Glutamatergic neuron (in vitro differentiated cells): ENCODE results near the gene TBX18. TPM values are rescaled to one million over a fixed set of nuclear protein-coding genes. Genes with fewer than 3 reads are reported as not detected.

ENCODE experiments used
- DNase-seq: peaks from one replicate; pipeline ENCODE4 v3.0.0; 2022
- H3K27ac Mint-ChIP-seq: one replicate; pipeline ENCODE4 v1.8.0; 2020; ENCODE audit warnings: mild to moderate bottlenecking, mixed read lengths, inconsistent platforms; ENCODE audit not compliant: unreplicated experiment
- H3K27me3 Mint-ChIP-seq: one replicate; pipeline ENCODE4 v1.8.0; 2020; ENCODE audit warnings: mild to moderate bottlenecking, moderate library complexity, mixed read lengths, inconsistent platforms; ENCODE audit not compliant: unreplicated experiment
- H3K36me3 Mint-ChIP-seq: one replicate; pipeline ENCODE4 v1.8.0; 2020; ENCODE audit warnings: mild to moderate bottlenecking, mixed read lengths, inconsistent platforms; ENCODE audit not compliant: unreplicated experiment
- H3K4me1 Mint-ChIP-seq: one replicate; pipeline ENCODE4 v1.8.0; 2020; ENCODE audit warnings: mild to moderate bottlenecking, low read depth, mixed read lengths, inconsistent platforms; ENCODE audit not compliant: unreplicated experiment
- H3K4me3 Mint-ChIP-seq: one replicate; pipeline ENCODE4 v1.8.0; 2020; ENCODE audit warnings: mild to moderate bottlenecking, mixed read lengths, inconsistent platforms; ENCODE audit not compliant: unreplicated experiment
- H3K9me3 Mint-ChIP-seq: one replicate; pipeline ENCODE4 v1.8.0; 2020; ENCODE audit warnings: mild to moderate bottlenecking, moderate library complexity, mixed read lengths, inconsistent platforms; ENCODE audit not compliant: unreplicated experiment
- CTCF ChIP-seq: fragments of 200-600 bp; sonication (generic); IDR thresholded peaks from one replicate; pipeline ENCODE4 v1.5.0; 2021; ENCODE audit not compliant: partially characterized antibody, unreplicated experiment
- total RNA-seq: library from RNA; stranded (reverse); fragmentation: NEBNext Ultra II Directional; extraction: Animal tissue kit (Norgen Biotek cat#: 25700); gene quantifications from one replicate; pipeline ENCODE4 v1.2.1, GENCODE V29; 2021; ENCODE audit not compliant: unreplicated experiment

TBX18 gene
- total RNA-seq, 1 donor from 2014 or later, result 5.1 TPM

DNA sequence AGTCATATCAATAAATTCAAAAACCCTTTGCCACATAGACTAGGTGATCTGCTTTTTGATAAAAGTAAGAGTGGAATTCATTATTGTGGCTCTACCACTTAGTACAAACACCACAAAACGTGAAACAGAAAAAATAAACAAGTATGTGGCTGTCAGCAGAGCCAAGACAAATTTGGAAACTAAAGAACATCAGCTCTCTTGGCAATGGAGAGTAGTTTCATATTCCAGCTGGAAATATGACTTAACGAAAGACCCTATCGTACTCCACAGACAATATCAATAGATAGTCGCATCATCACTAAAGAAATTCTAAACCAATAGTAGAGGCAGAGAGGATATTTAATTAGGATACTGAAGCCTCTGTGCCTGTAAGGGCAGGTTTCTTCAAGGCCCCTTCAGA is 20.8 kb downstream of the TBX18 start:
- Mint-ChIP-seq H3K4me1 (no peaks in the 10 kb centered on the region), H3K27me3 (no peaks in the 10 kb centered on the region), H3K36me3 (no peaks in the 10 kb centered on the region), H3K27ac (no peak overlapping the region), H3K9me3 (no peaks in the 10 kb centered on the region), H3K4me3 (no peak overlapping the region)
- TF ChIP-seq CTCF, result no peak
- no peak for DNase-seq

- H3K27me3 Mint-ChIP-seq, result no peaks in the 10 kb centered on the region
Measured at GRCh38 chr6:84740385-84740784, 24.0 kb downstream of the TBX18 start.

DNA sequence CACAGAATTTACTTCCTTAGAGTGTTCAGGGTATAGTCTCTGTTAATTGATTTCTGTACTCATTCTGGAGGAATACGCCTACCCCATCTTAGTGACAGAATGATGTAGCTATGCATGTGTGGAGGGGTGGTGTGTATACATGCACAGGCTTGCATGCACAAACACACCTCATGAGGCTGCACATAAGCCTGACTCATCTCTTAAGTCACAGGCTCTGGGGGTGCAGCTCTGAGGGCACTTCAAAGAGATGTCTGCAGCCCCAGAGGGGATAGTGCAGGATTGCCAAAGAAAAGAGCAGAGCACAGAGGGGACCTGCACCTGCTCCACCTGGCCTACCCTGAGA is 24.6 kb downstream of the TBX18 start:
- no peak for DNase-seq
- H3K4me3 Mint-ChIP-seq, result no peak overlapping the region
- H3K36me3 Mint-ChIP-seq, result no peaks in the 10 kb centered on the region
- H3K9me3 Mint-ChIP-seq, result no peaks in the 10 kb centered on the region
- H3K4me1 Mint-ChIP-seq, result no peaks in the 10 kb centered on the region
- TF ChIP-seq CTCF, result no peak
- H3K27ac Mint-ChIP-seq, result no peak overlapping the region
- no peaks in the 10 kb centered on the region for H3K27me3 Mint-ChIP-seq

More at GRCh38 chr6:84740385-84740784, 24.0 kb downstream of the TBX18 start:
- H3K36me3 Mint-ChIP-seq, result no peaks in the 10 kb centered on the region
- H3K9me3 Mint-ChIP-seq, result no peaks in the 10 kb centered on the region
- no peak overlapping the region for H3K27ac Mint-ChIP-seq
- H3K4me3 Mint-ChIP-seq, result no peak overlapping the region
- TF ChIP-seq CTCF, result no peak
- H3K4me1 Mint-ChIP-seq, result no peaks in the 10 kb centered on the region
- no peak for DNase-seq

- Mint-ChIP-seq H3K27me3 (no peaks in the 10 kb centered on the region), H3K9me3 (no peaks in the 10 kb centered on the region), H3K4me1 (no peaks in the 10 kb centered on the region), H3K4me3 (no peak overlapping the region), H3K27ac (no peak overlapping the region), H3K36me3 (no peaks in the 10 kb centered on the region)
- TF ChIP-seq CTCF, result no peak
- no peak for DNase-seq
Measured at GRCh38 chr6:84738996-84739865, 25.2 kb downstream of the TBX18 start.

GRCh38 chr6:84733889-84734288 is 30.5 kb downstream of the TBX18 start:
- no peaks in the 10 kb centered on the region for H3K36me3 Mint-ChIP-seq
- no peaks in the 10 kb centered on the region for H3K9me3 Mint-ChIP-seq
- no peaks in the 10 kb centered on the region for H3K4me1 Mint-ChIP-seq
- TF ChIP-seq CTCF, result no peak
- H3K4me3 Mint-ChIP-seq, result no peak overlapping the region
- no peak overlapping the region for H3K27ac Mint-ChIP-seq
- H3K27me3 Mint-ChIP-seq, result no peaks in the 10 kb centered on the region
- no peak for DNase-seq
